Rectal smooth muscle tissue (tissue), 1 donor: Measurements from ENCODE around the gene CCDC183.
"Not testable (repeated sequence)": the region's sequence is repeated elsewhere in the genome, so short reads cannot be mapped to it uniquely, and the experiment has no call there.

Source experiments
- H3K27ac ChIP-seq: one replicate; pipeline ENCODE4 v1.7.0; 2013; ENCODE audit warnings: low read depth, low read length, inconsistent platforms
- H3K27me3 ChIP-seq: one replicate; pipeline ENCODE4 v1.7.0; 2013; ENCODE audit warnings: low read length; ENCODE audit not compliant: control insufficient read depth, insufficient read depth
- H3K36me3 ChIP-seq: one replicate; pipeline ENCODE4 v1.7.0; 2013; ENCODE audit warnings: low read length; ENCODE audit not compliant: control insufficient read depth, insufficient read depth
- H3K4me1 ChIP-seq: one replicate; pipeline ENCODE4 v1.7.0; 2013; ENCODE audit warnings: low read length; ENCODE audit not compliant: control insufficient read depth, insufficient read depth
- H3K4me3 ChIP-seq: one replicate; pipeline ENCODE4 v1.7.0; 2013; ENCODE audit warnings: low read length
- H3K9ac ChIP-seq: one replicate; pipeline ENCODE4 v1.7.0; 2013; ENCODE audit warnings: low read length

CCDC183 gene

DNA sequence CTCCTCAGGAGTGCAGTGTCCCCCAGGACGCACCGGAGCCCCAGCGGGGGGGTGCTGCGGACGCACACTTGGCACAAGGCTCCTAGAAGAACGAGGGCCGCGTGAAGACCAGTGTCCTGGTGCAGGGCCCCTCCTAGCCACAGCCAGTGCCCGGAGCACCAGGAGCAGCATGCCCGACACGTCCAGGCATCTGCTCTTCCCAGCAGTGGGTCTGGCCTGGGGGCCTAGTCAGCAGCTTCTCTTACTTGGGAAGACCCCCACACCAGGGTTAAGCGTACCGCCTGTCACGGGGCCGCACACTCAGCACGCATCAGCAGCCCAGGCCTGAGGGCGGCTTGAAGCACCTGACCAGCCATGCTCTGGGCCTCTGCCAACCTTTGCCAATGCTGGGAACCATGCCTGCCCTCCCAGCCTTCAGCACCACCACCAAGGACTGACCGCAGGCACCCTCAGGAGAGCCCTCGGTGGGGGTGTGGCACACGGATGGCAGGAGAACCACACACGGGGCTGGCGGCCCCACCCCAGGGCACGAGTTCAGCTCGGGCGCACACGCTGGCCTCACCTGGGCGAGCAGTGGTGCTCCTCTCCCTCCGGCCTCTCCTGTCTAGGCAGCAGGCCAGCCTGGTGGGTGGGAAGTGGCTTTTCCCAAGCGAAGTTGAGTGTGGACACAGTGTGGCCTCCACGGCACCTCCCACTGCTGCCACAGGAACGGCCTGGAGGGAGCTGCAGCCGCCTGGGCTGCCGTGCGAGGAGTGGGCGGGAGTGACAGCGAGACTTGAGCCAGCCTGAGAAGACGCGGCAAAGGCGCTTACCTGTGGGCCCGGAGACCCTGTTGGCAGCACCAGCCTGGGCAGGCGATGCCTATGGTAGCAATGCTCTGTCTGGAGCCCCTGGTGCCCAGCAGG is 34.1 kb downstream of the CCDC183 start:
- no peaks in the 10 kb centered on the region for H3K27me3 ChIP-seq
- H3K9ac ChIP-seq: no peak overlapping the region
- H3K4me1 ChIP-seq: no peaks in the 10 kb centered on the region
- H3K27ac ChIP-seq: no peak overlapping the region
- peaks cover 41% of the 10 kb centered on the region for H3K36me3 ChIP-seq
- no peak overlapping the region for H3K4me3 ChIP-seq

DNA sequence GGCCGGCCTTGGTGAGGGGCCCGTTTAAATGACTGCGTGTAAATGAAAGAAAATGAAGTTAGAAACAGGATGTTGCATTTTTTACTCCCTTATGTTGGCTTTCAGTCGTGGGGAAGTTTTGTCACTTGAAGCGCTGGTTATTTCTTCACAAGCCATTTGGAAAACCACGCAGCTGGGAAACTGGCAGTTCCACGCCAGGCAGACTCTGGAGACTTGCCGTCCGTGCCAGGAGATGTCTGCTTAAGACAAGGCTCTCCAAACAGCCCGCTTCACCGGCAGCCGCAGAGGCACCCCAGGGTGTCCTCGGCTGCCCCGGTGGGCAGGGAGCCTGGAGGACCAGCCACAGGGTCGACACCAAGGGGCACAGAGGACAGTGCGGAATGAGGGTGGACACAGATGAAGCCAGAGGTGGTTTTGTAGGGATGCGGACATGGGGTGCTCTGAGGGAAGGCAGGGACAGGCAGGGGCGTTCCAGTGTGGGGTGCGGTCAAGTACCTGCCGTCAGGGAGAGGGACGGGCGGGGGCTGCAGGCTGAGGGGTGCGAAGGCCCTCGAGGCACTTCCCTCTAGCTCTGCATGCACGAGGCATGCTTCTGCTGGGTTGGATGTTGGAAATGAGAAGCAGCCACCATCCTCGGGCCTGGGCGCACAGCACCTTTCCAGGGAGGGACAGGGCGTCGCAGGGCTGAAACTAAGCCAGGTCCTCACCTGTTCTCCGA is 35.0 kb downstream of the CCDC183 start:
- Histone ChIP-seq H3K36me3 (peaks cover 40% of the 10 kb centered on the region), H3K4me3 (no peak overlapping the region), H3K4me1 (no peaks in the 10 kb centered on the region), H3K27ac (no peak overlapping the region), H3K9ac (no peak overlapping the region), H3K27me3 (no peaks in the 10 kb centered on the region)

DNA sequence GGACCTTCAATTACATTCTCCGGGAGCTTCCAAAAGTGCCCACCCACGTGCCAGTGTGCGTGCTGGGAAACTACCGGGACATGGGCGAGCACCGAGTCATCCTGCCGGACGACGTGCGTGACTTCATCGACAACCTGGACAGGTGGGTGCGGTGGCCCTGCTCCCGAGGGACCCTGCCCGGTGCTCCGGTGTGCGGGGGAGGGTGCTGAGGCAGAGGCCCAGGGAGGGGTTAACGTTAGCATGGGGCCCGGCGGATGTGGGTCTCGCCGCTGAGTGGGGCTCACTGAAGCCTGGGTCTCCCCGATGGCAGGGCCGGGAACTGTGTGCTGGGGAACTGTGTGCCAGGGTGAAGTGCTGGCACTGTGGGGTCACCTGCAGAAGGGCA is 35.6 kb downstream of the CCDC183 start:
- Histone ChIP-seq H3K36me3 (peaks cover 38% of the 10 kb centered on the region), H3K4me3 (no peak overlapping the region), H3K27me3 (no peaks in the 10 kb centered on the region), H3K4me1 (no peaks in the 10 kb centered on the region), H3K9ac (no peak overlapping the region), H3K27ac (no peak overlapping the region)

GRCh38 chr9:136832581-136832980 is 36.4 kb downstream of the CCDC183 start:
- H3K4me3 ChIP-seq: no peak overlapping the region
- H3K36me3 ChIP-seq: peaks cover 38% of the 10 kb centered on the region
- no peaks in the 10 kb centered on the region for H3K27me3 ChIP-seq
- H3K27ac ChIP-seq: no peak overlapping the region
- H3K4me1 ChIP-seq: no peaks in the 10 kb centered on the region
- H3K9ac ChIP-seq: no peak overlapping the region

DNA sequence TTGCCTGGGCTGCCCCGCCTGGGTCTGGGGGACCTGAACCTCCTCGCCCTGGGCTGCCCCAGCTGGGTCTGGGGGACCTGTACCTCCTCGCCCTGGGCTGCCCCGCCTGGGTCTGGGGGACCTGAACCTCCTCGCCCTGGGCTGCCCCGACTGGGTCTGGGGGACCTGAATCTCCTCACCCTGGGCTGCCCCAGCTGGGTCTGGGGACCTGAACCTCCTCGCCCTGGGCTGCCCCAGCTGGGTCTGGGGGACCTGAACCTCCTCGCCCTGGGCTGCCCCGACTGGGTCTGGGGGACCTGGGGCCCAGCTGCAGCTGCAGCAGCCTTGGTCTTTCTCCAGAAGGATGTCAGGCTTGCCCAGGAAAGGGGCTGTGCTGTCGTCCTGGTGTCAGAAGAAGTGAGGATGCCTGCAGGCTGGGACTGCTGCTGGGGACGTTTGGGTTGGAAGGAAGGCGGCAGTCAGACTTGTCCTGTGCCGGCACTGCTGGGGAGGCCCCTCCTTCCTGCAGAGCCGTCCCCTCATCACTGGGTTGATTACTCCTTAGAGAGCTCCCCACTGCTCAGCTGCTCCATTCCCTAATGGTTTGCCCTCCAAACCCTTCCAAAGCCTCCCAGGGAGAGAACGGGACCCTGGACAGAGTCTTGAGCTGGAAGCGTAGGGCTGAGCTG is 37.4 kb downstream of the CCDC183 start:
- H3K9ac ChIP-seq, H3K27me3 ChIP-seq, H3K27ac ChIP-seq, H3K4me3 ChIP-seq, H3K4me1 ChIP-seq: not testable (repeated sequence)
- H3K36me3 ChIP-seq: peaks cover 34% of the 10 kb centered on the region

GRCh38 chr9:136835162-136835931 is 39.2 kb downstream of the CCDC183 start:
- H3K27ac ChIP-seq: no peak overlapping the region
- H3K4me3 ChIP-seq: no peak overlapping the region
- no peaks in the 10 kb centered on the region for H3K27me3 ChIP-seq
- H3K4me1 ChIP-seq: no peaks in the 10 kb centered on the region
- peaks cover 29% of the 10 kb centered on the region for H3K36me3 ChIP-seq
- H3K9ac ChIP-seq: no peak overlapping the region

- peaks cover 21% of the 10 kb centered on the region for H3K36me3 ChIP-seq
- no peaks in the 10 kb centered on the region for H3K27me3 ChIP-seq
- no peak overlapping the region for H3K9ac ChIP-seq
- no peak overlapping the region for H3K27ac ChIP-seq
- no peak overlapping the region for H3K4me3 ChIP-seq
- H3K4me1 ChIP-seq: no peaks in the 10 kb centered on the region
These were observed 40.1 kb downstream of the CCDC183 start for GRCh38 chr9:136835932-136836904.

GRCh38 chr9:136837146-136837855 is 41.2 kb downstream of the CCDC183 start:
- no peaks in the 10 kb centered on the region for H3K27me3 ChIP-seq
- H3K4me3 ChIP-seq: no peak overlapping the region
- H3K27ac ChIP-seq: no peak overlapping the region
- peaks cover 17% of the 10 kb centered on the region for H3K36me3 ChIP-seq
- H3K9ac ChIP-seq: no peak overlapping the region
- no peaks in the 10 kb centered on the region for H3K4me1 ChIP-seq

- not testable (repeated sequence) for H3K27ac ChIP-seq, H3K4me3 ChIP-seq, H3K27me3 ChIP-seq, H3K4me1 ChIP-seq, H3K9ac ChIP-seq
- peaks cover 13% of the 10 kb centered on the region for H3K36me3 ChIP-seq
These were observed 41.7 kb downstream of the CCDC183 start for GRCh38 chr9:136837856-136838277.

DNA sequence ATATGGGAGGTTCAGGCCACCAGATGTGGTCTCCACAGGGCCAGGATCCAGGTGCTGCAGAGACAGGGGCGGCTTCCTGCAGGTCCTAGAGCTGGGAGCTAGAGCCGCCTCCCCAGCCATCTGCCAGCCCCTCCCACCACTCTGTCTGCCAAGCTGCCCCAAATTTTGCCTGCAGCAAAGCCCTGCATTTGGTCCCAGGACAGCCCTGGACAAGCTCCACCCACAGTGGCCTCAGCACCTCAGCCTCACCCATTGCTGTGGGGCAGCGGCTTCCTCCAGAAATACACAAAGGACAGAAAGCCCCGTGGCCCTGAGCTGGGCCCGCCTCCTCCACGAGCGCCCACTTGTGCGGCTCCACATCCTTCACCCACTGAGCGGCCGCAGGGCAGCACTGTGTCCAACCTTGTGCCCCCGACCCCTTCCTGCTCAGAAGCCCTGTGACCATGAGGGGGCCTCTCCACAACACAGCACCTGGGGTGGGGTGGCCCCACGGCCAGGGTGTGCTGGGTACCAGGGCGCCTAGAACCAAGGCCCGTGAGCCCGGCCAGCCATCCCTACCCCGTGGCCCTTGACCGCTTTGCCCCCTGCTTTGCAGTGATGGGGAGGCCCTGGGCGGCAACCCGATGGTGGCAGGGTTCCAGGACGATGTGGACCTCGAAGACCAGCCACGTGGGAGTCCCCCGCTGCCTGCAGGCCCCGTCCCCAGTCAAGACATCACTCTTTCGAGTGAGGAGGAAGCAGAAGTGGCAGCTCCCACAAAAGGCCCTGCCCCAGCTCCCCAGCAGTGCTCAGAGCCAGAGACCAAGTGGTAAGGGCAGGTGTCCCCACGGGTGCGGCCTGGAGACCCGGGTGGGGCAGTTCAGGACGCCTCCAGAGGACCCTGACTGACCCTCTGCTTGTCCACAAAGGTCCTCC is 42.4 kb downstream of the CCDC183 start:
- Histone ChIP-seq H3K9ac (no peak overlapping the region), H3K4me3 (no peak overlapping the region), H3K36me3 (peaks cover 12% of the 10 kb centered on the region), H3K27me3 (no peaks in the 10 kb centered on the region), H3K4me1 (no peaks in the 10 kb centered on the region), H3K27ac (no peak overlapping the region)
